ENCODE data around the gene TMEM81. TPM values are rescaled to one million over a fixed set of nuclear protein-coding genes. Genes with fewer than 3 reads are reported as not detected.

TMEM81 gene
- total and polyA plus RNA-seq, 2 experiments from 2014 or later = 3.6 to 4.5 TPM

DNA sequence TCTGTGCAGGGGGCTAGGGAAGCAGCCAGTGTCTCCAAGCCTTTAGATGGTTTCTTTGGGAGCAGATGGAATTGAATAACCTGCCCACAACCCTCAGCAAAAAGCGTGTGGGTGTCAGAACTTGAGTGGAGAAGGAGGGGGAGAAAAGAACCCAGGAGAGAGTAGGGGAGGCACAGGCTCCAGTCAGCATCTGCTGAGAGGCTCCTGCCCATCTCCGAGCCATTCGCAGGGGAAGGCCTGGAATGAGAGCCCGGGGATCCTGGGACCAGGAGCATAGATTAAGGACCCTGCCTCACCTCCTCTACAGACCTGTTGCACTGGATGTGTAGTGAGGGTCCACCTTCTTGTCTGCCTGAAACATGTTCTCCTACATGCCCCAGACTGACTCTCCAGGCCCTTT is 16.3 kb downstream of the TMEM81 start:
- H4K20me1 ChIP-seq (replicated peaks; ENCODE audit: insufficient read depth) = no peaks in the 10 kb centered on the region
- H3K36me3 Mint-ChIP-seq (ENCODE audit: low read depth) = no peaks in the 10 kb centered on the region

DNA sequence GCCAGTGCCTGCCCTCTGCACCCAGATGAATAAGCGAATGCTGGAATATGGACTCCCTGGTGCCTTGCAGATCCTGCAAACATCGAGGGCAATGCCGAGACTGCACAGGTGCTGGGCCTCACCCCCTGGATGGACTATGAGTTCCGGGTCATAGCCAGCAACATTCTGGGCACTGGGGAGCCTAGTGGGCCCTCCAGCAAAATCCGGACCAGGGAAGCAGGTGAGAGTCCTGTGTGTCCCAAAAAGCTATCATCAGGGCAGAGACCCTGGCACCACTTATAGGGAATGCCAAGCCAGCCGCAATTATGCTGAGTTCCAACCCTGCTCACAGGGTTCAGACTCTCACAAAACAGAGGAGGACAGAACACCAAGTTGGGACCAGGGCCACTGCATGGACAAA is 17.2 kb downstream of the TMEM81 start:
- TF ChIP-seq EZH2 (IDR thresholded peaks at IDR 0.05; ENCODE audit: low read depth, unreplicated experiment) = no peak
- DNase-seq (ENCODE audit: low spot score) (no peak), ATAC-seq (no peak)
- H3K4me1 Mint-ChIP-seq = peaks cover 5% of the 10 kb centered on the region
- no peaks in the 10 kb centered on the region for H3K79me2 ChIP-seq (replicated peaks; ENCODE audit: insufficient read depth)
- H3K4me2 ChIP-seq = no peak overlapping the region
- no peak overlapping the region for H2AFZ ChIP-seq
- H3K36me3 Mint-ChIP-seq (ENCODE audit: low read depth) = no peaks in the 10 kb centered on the region
- no peaks in the 10 kb centered on the region for H3K36me3 ChIP-seq (ENCODE audit: insufficient read depth)
- no peak overlapping the region for H3K27ac ChIP-seq (ENCODE audit: low read depth)
- no peak overlapping the region for H3K27ac Mint-ChIP-seq
- no peaks in the 10 kb centered on the region for H3F3A ChIP-seq (replicated peaks; ENCODE audit: low read depth)
- H3K27me3 ChIP-seq (ENCODE audit: insufficient read depth) = no peaks in the 10 kb centered on the region
- peaks cover 7% of the 10 kb centered on the region for H3K27me3 Mint-ChIP-seq (ENCODE audit: insufficient read depth, low read depth, poor library complexity)
- H3K9me3 Mint-ChIP-seq = no peaks in the 10 kb centered on the region; the same call in 1 of the 3 replicates
- no peak overlapping the region for H3K4me3 ChIP-seq
- H3K4me1 ChIP-seq (ENCODE audit: insufficient read depth) = no peaks in the 10 kb centered on the region
- no peaks in the 10 kb centered on the region for H4K20me1 ChIP-seq (replicated peaks; ENCODE audit: insufficient read depth)
- no peaks in the 10 kb centered on the region for H3K9me2 ChIP-seq (ENCODE audit: insufficient read depth)
- no peak overlapping the region for H3K4me3 Mint-ChIP-seq

More for the DNA sequence above, 16.3 kb downstream of the TMEM81 start:
- DNase-seq (ENCODE audit: low spot score) (no peak), ATAC-seq (no peak)
- Histone ChIP-seq H3K27ac (ENCODE audit: low read depth) (no peak overlapping the region), H3K4me2 (no peak overlapping the region), H3K4me3 (no peak overlapping the region), H3F3A (replicated peaks; ENCODE audit: low read depth) (no peaks in the 10 kb centered on the region), H3K27me3 (ENCODE audit: insufficient read depth) (no peaks in the 10 kb centered on the region), H3K36me3 (ENCODE audit: insufficient read depth) (no peaks in the 10 kb centered on the region), H3K79me2 (replicated peaks; ENCODE audit: insufficient read depth) (no peaks in the 10 kb centered on the region), H3K4me1 (ENCODE audit: insufficient read depth) (no peaks in the 10 kb centered on the region), H3K9me2 (ENCODE audit: insufficient read depth) (no peaks in the 10 kb centered on the region), H2AFZ (no peak overlapping the region)
- H3K4me1 Mint-ChIP-seq = peaks cover 2% of the 10 kb centered on the region; the same call in 1 of the 3 replicates
- no peak overlapping the region for H3K27ac Mint-ChIP-seq
- TF ChIP-seq, protein P1, sequence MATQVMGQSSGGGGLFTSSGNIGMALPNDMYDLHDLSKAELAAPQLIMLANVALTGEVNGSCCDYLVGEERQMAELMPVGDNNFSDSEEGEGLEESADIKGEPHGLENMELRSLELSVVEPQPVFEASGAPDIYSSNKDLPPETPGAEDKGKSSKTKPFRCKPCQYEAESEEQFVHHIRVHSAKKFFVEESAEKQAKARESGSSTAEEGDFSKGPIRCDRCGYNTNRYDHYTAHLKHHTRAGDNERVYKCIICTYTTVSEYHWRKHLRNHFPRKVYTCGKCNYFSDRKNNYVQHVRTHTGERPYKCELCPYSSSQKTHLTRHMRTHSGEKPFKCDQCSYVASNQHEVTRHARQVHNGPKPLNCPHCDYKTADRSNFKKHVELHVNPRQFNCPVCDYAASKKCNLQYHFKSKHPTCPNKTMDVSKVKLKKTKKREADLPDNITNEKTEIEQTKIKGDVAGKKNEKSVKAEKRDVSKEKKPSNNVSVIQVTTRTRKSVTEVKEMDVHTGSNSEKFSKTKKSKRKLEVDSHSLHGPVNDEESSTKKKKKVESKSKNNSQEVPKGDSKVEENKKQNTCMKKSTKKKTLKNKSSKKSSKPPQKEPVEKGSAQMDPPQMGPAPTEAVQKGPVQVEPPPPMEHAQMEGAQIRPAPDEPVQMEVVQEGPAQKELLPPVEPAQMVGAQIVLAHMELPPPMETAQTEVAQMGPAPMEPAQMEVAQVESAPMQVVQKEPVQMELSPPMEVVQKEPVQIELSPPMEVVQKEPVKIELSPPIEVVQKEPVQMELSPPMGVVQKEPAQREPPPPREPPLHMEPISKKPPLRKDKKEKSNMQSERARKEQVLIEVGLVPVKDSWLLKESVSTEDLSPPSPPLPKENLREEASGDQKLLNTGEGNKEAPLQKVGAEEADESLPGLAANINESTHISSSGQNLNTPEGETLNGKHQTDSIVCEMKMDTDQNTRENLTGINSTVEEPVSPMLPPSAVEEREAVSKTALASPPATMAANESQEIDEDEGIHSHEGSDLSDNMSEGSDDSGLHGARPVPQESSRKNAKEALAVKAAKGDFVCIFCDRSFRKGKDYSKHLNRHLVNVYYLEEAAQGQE (IDR thresholded peaks at IDR 0.05; ENCODE audit: unreplicated experiment) = no peak
- no peak for TF ChIP-seq ZNF114 (CRISPR knock-in tag; IDR thresholded peaks at IDR 0.05)
- no peak for TF ChIP-seq CREB1 (CRISPR knock-in tag; IDR thresholded peaks at IDR 0.05; ENCODE audit: low read depth)
- no peak for TF ChIP-seq ZNF331 (CRISPR knock-in tag; IDR thresholded peaks at IDR 0.05; ENCODE audit: low read depth)
- TF ChIP-seq, protein P2, sequence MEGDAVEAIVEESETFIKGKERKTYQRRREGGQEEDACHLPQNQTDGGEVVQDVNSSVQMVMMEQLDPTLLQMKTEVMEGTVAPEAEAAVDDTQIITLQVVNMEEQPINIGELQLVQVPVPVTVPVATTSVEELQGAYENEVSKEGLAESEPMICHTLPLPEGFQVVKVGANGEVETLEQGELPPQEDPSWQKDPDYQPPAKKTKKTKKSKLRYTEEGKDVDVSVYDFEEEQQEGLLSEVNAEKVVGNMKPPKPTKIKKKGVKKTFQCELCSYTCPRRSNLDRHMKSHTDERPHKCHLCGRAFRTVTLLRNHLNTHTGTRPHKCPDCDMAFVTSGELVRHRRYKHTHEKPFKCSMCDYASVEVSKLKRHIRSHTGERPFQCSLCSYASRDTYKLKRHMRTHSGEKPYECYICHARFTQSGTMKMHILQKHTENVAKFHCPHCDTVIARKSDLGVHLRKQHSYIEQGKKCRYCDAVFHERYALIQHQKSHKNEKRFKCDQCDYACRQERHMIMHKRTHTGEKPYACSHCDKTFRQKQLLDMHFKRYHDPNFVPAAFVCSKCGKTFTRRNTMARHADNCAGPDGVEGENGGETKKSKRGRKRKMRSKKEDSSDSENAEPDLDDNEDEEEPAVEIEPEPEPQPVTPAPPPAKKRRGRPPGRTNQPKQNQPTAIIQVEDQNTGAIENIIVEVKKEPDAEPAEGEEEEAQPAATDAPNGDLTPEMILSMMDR (conservative IDR thresholded peaks at IDR 0.05; ENCODE audit: low read depth in 2 of 2) = no peak
- no peak for TF ChIP-seq JUNB (IDR thresholded peaks at IDR 0.05; ENCODE audit: unreplicated experiment)
- H3K27me3 Mint-ChIP-seq (ENCODE audit: insufficient read depth, low read depth, poor library complexity) = peaks cover 6% of the 10 kb centered on the region
- no peak overlapping the region for H3K4me3 Mint-ChIP-seq
- H3K9me3 Mint-ChIP-seq = no peaks in the 10 kb centered on the region; the same call in 1 of the 3 replicates
